GM12878 (cell line): Measurements from ENCODE around the gene ASTL.

ENCODE experiments used
- CHD1 ChIP-seq: IDR thresholded peaks from 2 replicates; pipeline ENCODE4 v1.6.1; 2012; ENCODE audit warnings: low read depth, low read length, improper control_type of control experiment
- CREM ChIP-seq: IDR thresholded peaks from 2 replicates; pipeline ENCODE4 v1.6.1; 2014; ENCODE audit warnings: antibody characterized with exemption, low read depth
- DPF2 ChIP-seq: fragments of 450-650 bp; IDR thresholded peaks from 2 replicates; pipeline ENCODE4 v1.6.1; 2017; ENCODE audit warnings: mild to moderate bottlenecking
- JUNB ChIP-seq: IDR thresholded peaks from 2 replicates; pipeline ENCODE4 v1.6.1; 2016; ENCODE audit warnings: antibody characterized with exemption, mild to moderate bottlenecking
- NFIC ChIP-seq: IDR thresholded peaks from 2 replicates; pipeline ENCODE4 v1.6.1; 2012; ENCODE audit warnings: low read depth, mild to moderate bottlenecking, inconsistent platforms, low read length, moderate library complexity
- POLR2A ChIP-seq: IDR thresholded peaks from 2 replicates; pipeline ENCODE4 v1.6.1; 2011; ENCODE audit warnings: low read depth, mild to moderate bottlenecking, low read length
- RB1 ChIP-seq: fragments of 450-650 bp; formaldehyde crosslinking; IDR thresholded peaks from 2 replicates; pipeline ENCODE4 v1.6.1; 2017; ENCODE audit warnings: mild to moderate bottlenecking, borderline replicate concordance
- RFX5 ChIP-seq: IDR thresholded peaks from 2 replicates; pipeline ENCODE4 v1.6.1; 2011; ENCODE audit warnings: low read depth, low read length, improper control_type of control experiment
- TBL1XR1 ChIP-seq: IDR thresholded peaks from 2 replicates; pipeline ENCODE4 v1.6.1; 2012; ENCODE audit warnings: low read depth, low read length, improper control_type of control experiment
- TCF12 ChIP-seq: IDR thresholded peaks from 2 replicates; pipeline ENCODE4 v1.6.1; 2011; ENCODE audit warnings: low read depth, mild to moderate bottlenecking, low read length
- TF ChIP-seq, protein P1 (sequence below): fragments of 450-650 bp; IDR thresholded peaks from 2 replicates; pipeline ENCODE4 v1.6.1; 2017; ENCODE audit warnings: low read depth, mild to moderate bottlenecking, moderate library complexity
- TF ChIP-seq, protein P2 (sequence below): fragments of 450-650 bp; IDR thresholded peaks from 2 replicates; pipeline ENCODE4 v1.6.1; 2016; ENCODE audit warnings: mild to moderate bottlenecking
- TF ChIP-seq, protein P3 (sequence below), 3 experiments: IDR thresholded peaks in 2 of 3; conservative IDR thresholded peaks in 1 of 3; 2 replicates each; pipeline ENCODE4 v1.5.1; 2011; ENCODE audit warnings: low read depth in 3 of 3, low read length in 3 of 3, mild to moderate bottlenecking in 3 of 3, control low read depth in 2 of 3, moderate library complexity in 2 of 3, inconsistent platforms in 1 of 3, mixed read lengths in 1 of 3; ENCODE audit not compliant: control insufficient read depth in 2 of 3, insufficient read depth in 1 of 3; ENCODE audit errors: extremely low read depth in 1 of 3

DNA sequence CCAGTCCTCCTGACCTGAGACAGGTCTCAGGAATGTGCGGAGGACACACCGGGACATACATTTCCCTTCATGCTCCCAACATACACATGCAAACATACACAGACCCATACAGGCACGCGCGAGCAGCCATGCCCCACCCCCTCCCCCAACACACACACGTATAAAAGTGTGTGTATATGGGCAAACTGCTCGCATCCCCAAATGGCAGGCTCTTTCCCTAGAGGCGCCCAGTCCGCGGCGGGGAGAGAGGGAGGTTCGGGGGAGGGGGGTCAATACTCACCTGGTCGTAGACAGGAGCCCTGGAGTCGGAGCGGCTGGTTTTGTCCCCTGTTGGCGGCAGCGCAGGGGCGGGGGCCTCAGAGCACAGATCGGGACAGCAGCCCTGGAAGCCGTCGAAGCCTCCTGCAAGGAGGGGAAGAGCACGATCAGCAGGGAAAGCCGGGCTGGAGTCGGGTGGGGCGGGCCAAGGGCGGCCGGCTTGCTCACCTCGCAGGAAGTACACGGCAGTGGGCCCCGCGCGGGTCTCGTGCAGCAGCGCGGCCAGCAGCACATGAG is 6.3 kb upstream of the ASTL start:
- TF ChIP-seq TBL1XR1, result no peak; the same call in 1 of the 2 replicates
- TF ChIP-seq NFIC, result no peak
- TF ChIP-seq RFX5, result no peak
- TF ChIP-seq JUNB, result no peak
- TF ChIP-seq, protein P1, sequence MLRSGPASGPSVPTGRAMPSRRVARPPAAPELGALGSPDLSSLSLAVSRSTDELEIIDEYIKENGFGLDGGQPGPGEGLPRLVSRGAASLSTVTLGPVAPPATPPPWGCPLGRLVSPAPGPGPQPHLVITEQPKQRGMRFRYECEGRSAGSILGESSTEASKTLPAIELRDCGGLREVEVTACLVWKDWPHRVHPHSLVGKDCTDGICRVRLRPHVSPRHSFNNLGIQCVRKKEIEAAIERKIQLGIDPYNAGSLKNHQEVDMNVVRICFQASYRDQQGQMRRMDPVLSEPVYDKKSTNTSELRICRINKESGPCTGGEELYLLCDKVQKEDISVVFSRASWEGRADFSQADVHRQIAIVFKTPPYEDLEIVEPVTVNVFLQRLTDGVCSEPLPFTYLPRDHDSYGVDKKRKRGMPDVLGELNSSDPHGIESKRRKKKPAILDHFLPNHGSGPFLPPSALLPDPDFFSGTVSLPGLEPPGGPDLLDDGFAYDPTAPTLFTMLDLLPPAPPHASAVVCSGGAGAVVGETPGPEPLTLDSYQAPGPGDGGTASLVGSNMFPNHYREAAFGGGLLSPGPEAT, result peak; percentile 53; the same call in 1 of the 2 replicates
- no peak for TF ChIP-seq CREM
- TF ChIP-seq, protein P2, sequence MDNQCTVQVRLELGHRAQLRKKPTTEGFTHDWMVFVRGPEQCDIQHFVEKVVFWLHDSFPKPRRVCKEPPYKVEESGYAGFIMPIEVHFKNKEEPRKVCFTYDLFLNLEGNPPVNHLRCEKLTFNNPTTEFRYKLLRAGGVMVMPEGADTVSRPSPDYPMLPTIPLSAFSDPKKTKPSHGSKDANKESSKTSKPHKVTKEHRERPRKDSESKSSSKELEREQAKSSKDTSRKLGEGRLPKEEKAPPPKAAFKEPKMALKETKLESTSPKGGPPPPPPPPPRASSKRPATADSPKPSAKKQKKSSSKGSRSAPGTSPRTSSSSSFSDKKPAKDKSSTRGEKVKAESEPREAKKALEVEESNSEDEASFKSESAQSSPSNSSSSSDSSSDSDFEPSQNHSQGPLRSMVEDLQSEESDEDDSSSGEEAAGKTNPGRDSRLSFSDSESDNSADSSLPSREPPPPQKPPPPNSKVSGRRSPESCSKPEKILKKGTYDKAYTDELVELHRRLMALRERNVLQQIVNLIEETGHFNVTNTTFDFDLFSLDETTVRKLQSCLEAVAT, result peak; percentile 99
- no peak for TF ChIP-seq POLR2A
- no peak for TF ChIP-seq CHD1
- TF ChIP-seq, protein P3, sequence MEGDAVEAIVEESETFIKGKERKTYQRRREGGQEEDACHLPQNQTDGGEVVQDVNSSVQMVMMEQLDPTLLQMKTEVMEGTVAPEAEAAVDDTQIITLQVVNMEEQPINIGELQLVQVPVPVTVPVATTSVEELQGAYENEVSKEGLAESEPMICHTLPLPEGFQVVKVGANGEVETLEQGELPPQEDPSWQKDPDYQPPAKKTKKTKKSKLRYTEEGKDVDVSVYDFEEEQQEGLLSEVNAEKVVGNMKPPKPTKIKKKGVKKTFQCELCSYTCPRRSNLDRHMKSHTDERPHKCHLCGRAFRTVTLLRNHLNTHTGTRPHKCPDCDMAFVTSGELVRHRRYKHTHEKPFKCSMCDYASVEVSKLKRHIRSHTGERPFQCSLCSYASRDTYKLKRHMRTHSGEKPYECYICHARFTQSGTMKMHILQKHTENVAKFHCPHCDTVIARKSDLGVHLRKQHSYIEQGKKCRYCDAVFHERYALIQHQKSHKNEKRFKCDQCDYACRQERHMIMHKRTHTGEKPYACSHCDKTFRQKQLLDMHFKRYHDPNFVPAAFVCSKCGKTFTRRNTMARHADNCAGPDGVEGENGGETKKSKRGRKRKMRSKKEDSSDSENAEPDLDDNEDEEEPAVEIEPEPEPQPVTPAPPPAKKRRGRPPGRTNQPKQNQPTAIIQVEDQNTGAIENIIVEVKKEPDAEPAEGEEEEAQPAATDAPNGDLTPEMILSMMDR (IDR thresholded peaks at IDR 0.05 in 2 of 3, conservative IDR thresholded peaks at IDR 0.05 in 1 of 3; ENCODE audit: control insufficient read depth in 2 of 3, extremely low read depth in 1 of 3, insufficient read depth in 1 of 3, low read depth in 3 of 3, low read length in 3 of 3), result no peak
- TF ChIP-seq TCF12, result no peak
- no peak for TF ChIP-seq DPF2
- TF ChIP-seq RB1, result no peak
